HEK293 (cell line): ENCODE measurements around the gene TRMT112.

Experiments used
- CTCF ChIA-PET: fragments of 350-600 bp; formaldehyde crosslinking; extraction: SDS; loops from one replicate; lab custom pipeline; 2021; ENCODE audit warnings: antibody characterized with exemption; lab: Yijun Ruan, JAX
- POLR2A ChIA-PET: fragments of 300-600 bp; formaldehyde crosslinking; extraction: SDS; loops from one replicate; lab custom pipeline; 2020; ENCODE audit warnings: antibody characterized with exemption, inconsistent platforms; lab: Yijun Ruan, JAX
- H3K27ac ChIP-seq: fragments of 200-500 bp; sonication (Bioruptor generic); 2 replicates; pipeline ENCODE4 v1.5.1; 2014; ENCODE audit warnings: low read depth, low read length, control low read depth, inconsistent platforms; ENCODE audit errors: extremely low read depth
- H3K36me3 ChIP-seq, 2 experiments: fragments of 200-500 bp in 1 of 2; sonication (Bioruptor generic) in 1 of 2; 1 replicate in 1 of 2; 2 replicates in 1 of 2; pipeline ENCODE4 v1.5.1; 2014 to 2017; ENCODE audit warnings: inconsistent platforms in 2 of 2, low read length in 2 of 2; ENCODE audit not compliant: control insufficient read depth in 2 of 2, insufficient read depth in 1 of 2
- H3K4me1 ChIP-seq: fragments of 200-500 bp; sonication (Bioruptor generic); 2 replicates; pipeline ENCODE4 v1.5.1; 2014; ENCODE audit warnings: mild to moderate bottlenecking, low read length, inconsistent platforms; ENCODE audit not compliant: control insufficient read depth, insufficient read depth
- H3K4me3 ChIP-seq: 2 replicates; pipeline ENCODE4 v1.5.1; 2011; ENCODE audit warnings: low read depth, mild to moderate bottlenecking, control low read depth, low read length, moderate library complexity
- H3K9me3 ChIP-seq: fragments of 200-500 bp; sonication (Bioruptor generic); 2 replicates; pipeline ENCODE4 v1.5.1; 2014; ENCODE audit warnings: low read depth, low read length, inconsistent platforms; ENCODE audit not compliant: control insufficient read depth, insufficient read depth
- HOXA7 ChIP-seq: sonication (generic); formaldehyde crosslinking; IDR thresholded peaks from 2 replicates; pipeline ENCODE4 v1.8.1; 2022; ENCODE audit warnings: missing genetic modification reagents, borderline replicate concordance
- ZBTB7A ChIP-seq: fragments of 450-650 bp; formaldehyde crosslinking; IDR thresholded peaks from 2 replicates; pipeline ENCODE4 v1.5.1; 2016; ENCODE audit warnings: low read depth, missing biosample characterization, missing genetic modification characterization
- ZNF121 ChIP-seq: fragments of 450-650 bp; formaldehyde crosslinking; IDR thresholded peaks from 2 replicates; pipeline ENCODE4 v1.5.1; 2016; ENCODE audit warnings: missing biosample characterization, missing genetic modification characterization
- ZNF132 ChIP-seq: fragments of 450-650 bp; formaldehyde crosslinking; IDR thresholded peaks from 2 replicates; pipeline ENCODE4 v1.5.1; 2017; ENCODE audit warnings: missing biosample characterization, missing genetic modification characterization, borderline replicate concordance
- ZNF146 ChIP-seq: fragments of 450-650 bp; formaldehyde crosslinking; IDR thresholded peaks from 2 replicates; pipeline ENCODE4 v1.5.1; 2016; ENCODE audit warnings: missing biosample characterization, missing genetic modification characterization
- ZNF211 ChIP-seq: fragments of 450-650 bp; formaldehyde crosslinking; IDR thresholded peaks from 2 replicates; pipeline ENCODE4 v1.5.1; 2016; ENCODE audit warnings: low read depth, missing biosample characterization, missing genetic modification characterization
- ZNF311 ChIP-seq: fragments of 450-650 bp; formaldehyde crosslinking; IDR thresholded peaks from 2 replicates; pipeline ENCODE4 v1.5.1; 2017; ENCODE audit warnings: missing biosample characterization, missing genetic modification characterization, borderline replicate concordance
- ZNF350 ChIP-seq: fragments of 450-650 bp; formaldehyde crosslinking; IDR thresholded peaks from 2 replicates; pipeline ENCODE4 v1.5.0; 2017; ENCODE audit warnings: missing biosample characterization, mild to moderate bottlenecking, missing genetic modification characterization
- ZNF423 ChIP-seq: fragments of 450-650 bp; formaldehyde crosslinking; IDR thresholded peaks from 2 replicates; pipeline ENCODE4 v1.5.1; 2016; ENCODE audit warnings: missing biosample characterization, missing genetic modification characterization
- ZNF433 ChIP-seq: fragments of 450-650 bp; formaldehyde crosslinking; IDR thresholded peaks from 2 replicates; pipeline ENCODE4 v1.5.1; 2016; ENCODE audit warnings: missing biosample characterization, missing genetic modification characterization, low read depth
- ZNF530 ChIP-seq: fragments of 450-650 bp; formaldehyde crosslinking; IDR thresholded peaks from 2 replicates; pipeline ENCODE4 v1.5.1; 2016; ENCODE audit warnings: low read depth, missing biosample characterization, missing genetic modification characterization
- ZNF555 ChIP-seq: fragments of 450-650 bp; formaldehyde crosslinking; conservative IDR thresholded peaks from 2 replicates; pipeline ENCODE4 v1.5.1; 2017; ENCODE audit warnings: missing biosample characterization, mild to moderate bottlenecking, missing genetic modification characterization, inconsistent platforms
- ZNF596 ChIP-seq: fragments of 450-650 bp; IDR thresholded peaks from 2 replicates; pipeline ENCODE4 v1.5.0; 2018; ENCODE audit warnings: missing biosample characterization, mild to moderate bottlenecking, missing genetic modification characterization, moderate library complexity
- ZNF664 ChIP-seq: fragments of 450-650 bp; formaldehyde crosslinking; IDR thresholded peaks from 2 replicates; pipeline ENCODE4 v1.5.1; 2016; ENCODE audit warnings: missing biosample characterization, missing genetic modification characterization
- ZNF785 ChIP-seq: fragments of 450-650 bp; formaldehyde crosslinking; IDR thresholded peaks from 2 replicates; pipeline ENCODE4 v1.5.1; 2016; ENCODE audit warnings: missing biosample characterization, missing genetic modification characterization
- TF ChIP-seq, protein P1 (sequence below): fragments of 450-650 bp; formaldehyde crosslinking; conservative IDR thresholded peaks from 2 replicates; pipeline ENCODE4 v1.5.1; 2016; ENCODE audit warnings: low read depth, missing biosample characterization, missing genetic modification characterization
- TF ChIP-seq, protein P2 (sequence below): fragments of 450-650 bp; formaldehyde crosslinking; IDR thresholded peaks from 2 replicates; pipeline ENCODE4 v1.5.1; 2016; ENCODE audit warnings: missing biosample characterization, missing genetic modification characterization
- TF ChIP-seq, protein P3 (sequence below): fragments of 450-650 bp; formaldehyde crosslinking; IDR thresholded peaks from 2 replicates; pipeline ENCODE4 v1.5.1; 2016; ENCODE audit warnings: missing biosample characterization, missing genetic modification characterization
- TF ChIP-seq, protein P4 (sequence below): sonication (generic); formaldehyde crosslinking; IDR thresholded peaks from 2 replicates; pipeline ENCODE4 v1.8.1; 2022; ENCODE audit warnings: mild to moderate bottlenecking, moderate library complexity, missing genetic modification reagents
- TF ChIP-seq, protein P5 (sequence below): fragments of 450-650 bp; IDR thresholded peaks from 2 replicates; pipeline ENCODE4 v1.5.1; 2018; ENCODE audit warnings: missing biosample characterization, mild to moderate bottlenecking, missing genetic modification characterization
- TF ChIP-seq, protein P6 (sequence below): fragments of 450-650 bp; formaldehyde crosslinking; IDR thresholded peaks from 2 replicates; pipeline ENCODE4 v1.5.1; 2016; ENCODE audit warnings: missing biosample characterization, missing genetic modification characterization

Gene TRMT112

DNA sequence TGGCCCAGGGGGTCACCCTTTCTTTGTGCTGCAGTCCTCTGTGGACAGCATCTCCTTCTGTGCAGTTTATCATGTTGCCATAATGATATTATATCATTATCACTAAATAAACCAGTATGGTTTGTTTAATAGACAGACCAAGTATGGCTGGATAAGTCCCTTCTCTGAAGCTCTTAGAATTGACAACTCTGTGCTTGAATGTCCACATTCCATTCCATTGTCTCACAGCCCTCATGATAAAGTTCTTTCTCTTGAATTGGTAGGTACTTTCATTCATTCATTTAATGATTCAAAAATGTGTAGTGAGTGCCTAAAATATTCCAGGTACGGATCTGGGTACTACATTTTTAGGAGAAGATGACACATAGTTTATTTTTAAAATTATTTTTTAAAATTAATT, 49.4 kb upstream of the TRMT112 start:
- H3K9me3 ChIP-seq = no peaks in the 10 kb centered on the region
- no peak overlapping the region for H3K4me3 ChIP-seq
- ChIA-PET POLR2A (no interaction called here), CTCF (interaction anchor here (0.7 to 2.5 kb wide), 4 partner anchors 11 to 283 kb away, joined by 3 to 15 read pairs (median 4); no protein-coding TSS in a partner anchor)
- no peak overlapping the region for H3K27ac ChIP-seq
- H3K36me3 ChIP-seq = peaks cover 0 to 57% of the 10 kb centered on the region in 2 experiments; a peak in 2 of 3 replicates
- TF ChIP-seq ZNF433 (tag by site-specific recombination) = no peak
- TF ChIP-seq, protein P1, sequence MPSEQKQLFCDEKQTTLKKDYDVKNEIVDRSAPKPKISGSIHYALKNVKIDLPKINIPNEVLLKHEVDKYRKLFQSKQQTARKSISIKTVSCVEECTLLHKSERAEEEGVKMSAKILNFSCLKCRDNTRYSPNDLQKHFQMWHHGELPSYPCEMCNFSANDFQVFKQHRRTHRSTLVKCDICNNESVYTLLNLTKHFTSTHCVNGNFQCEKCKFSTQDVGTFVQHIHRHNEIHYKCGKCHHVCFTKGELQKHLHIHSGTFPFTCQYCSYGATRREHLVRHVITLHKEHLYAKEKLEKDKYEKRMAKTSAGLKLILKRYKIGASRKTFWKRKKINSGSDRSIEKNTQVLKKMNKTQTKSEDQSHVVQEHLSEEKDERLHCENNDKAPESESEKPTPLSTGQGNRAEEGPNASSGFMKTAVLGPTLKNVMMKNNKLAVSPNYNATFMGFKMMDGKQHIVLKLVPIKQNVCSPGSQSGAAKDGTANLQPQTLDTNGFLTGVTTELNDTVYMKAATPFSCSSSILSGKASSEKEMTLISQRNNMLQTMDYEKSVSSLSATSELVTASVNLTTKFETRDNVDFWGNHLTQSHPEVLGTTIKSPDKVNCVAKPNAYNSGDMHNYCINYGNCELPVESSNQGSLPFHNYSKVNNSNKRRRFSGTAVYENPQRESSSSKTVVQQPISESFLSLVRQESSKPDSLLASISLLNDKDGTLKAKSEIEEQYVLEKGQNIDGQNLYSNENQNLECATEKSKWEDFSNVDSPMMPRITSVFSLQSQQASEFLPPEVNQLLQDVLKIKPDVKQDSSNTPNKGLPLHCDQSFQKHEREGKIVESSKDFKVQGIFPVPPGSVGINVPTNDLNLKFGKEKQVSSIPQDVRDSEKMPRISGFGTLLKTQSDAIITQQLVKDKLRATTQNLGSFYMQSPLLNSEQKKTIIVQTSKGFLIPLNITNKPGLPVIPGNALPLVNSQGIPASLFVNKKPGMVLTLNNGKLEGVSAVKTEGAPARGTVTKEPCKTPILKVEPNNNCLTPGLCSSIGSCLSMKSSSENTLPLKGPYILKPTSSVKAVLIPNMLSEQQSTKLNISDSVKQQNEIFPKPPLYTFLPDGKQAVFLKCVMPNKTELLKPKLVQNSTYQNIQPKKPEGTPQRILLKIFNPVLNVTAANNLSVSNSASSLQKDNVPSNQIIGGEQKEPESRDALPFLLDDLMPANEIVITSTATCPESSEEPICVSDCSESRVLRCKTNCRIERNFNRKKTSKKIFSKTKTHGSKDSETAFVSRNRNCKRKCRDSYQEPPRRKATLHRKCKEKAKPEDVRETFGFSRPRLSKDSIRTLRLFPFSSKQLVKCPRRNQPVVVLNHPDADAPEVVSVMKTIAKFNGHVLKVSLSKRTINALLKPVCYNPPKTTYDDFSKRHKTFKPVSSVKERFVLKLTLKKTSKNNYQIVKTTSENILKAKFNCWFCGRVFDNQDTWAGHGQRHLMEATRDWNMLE (tag by site-specific recombination) = no peak
- no peak for TF ChIP-seq ZNF146 (tag by site-specific recombination)
- TF ChIP-seq, protein P2, sequence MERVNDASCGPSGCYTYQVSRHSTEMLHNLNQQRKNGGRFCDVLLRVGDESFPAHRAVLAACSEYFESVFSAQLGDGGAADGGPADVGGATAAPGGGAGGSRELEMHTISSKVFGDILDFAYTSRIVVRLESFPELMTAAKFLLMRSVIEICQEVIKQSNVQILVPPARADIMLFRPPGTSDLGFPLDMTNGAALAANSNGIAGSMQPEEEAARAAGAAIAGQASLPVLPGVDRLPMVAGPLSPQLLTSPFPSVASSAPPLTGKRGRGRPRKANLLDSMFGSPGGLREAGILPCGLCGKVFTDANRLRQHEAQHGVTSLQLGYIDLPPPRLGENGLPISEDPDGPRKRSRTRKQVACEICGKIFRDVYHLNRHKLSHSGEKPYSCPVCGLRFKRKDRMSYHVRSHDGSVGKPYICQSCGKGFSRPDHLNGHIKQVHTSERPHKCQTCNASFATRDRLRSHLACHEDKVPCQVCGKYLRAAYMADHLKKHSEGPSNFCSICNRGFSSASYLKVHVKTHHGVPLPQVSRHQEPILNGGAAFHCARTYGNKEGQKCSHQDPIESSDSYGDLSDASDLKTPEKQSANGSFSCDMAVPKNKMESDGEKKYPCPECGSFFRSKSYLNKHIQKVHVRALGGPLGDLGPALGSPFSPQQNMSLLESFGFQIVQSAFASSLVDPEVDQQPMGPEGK (tag by site-specific recombination) = no peak
- no peak for TF ChIP-seq HOXA7 (CRISPR knock-in tag)
- TF ChIP-seq ZNF785 (tag by site-specific recombination) = no peak
- no peak for TF ChIP-seq ZNF530 (tag by site-specific recombination)
- TF ChIP-seq ZNF121 (tag by site-specific recombination) = no peak
- TF ChIP-seq ZNF423 = no peak
- TF ChIP-seq, protein P3, sequence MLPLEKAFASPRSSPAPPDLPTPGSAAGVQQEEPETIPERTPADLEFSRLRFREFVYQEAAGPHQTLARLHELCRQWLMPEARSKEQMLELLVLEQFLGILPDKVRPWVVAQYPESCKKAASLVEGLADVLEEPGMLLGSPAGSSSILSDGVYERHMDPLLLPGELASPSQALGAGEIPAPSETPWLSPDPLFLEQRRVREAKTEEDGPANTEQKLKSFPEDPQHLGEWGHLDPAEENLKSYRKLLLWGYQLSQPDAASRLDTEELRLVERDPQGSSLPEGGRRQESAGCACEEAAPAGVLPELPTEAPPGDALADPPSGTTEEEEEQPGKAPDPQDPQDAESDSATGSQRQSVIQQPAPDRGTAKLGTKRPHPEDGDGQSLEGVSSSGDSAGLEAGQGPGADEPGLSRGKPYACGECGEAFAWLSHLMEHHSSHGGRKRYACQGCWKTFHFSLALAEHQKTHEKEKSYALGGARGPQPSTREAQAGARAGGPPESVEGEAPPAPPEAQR (tag by site-specific recombination) = no peak
- no peak for TF ChIP-seq ZNF596
- no peak for TF ChIP-seq ZNF132 (tag by site-specific recombination)
- no peak for TF ChIP-seq ZNF211 (tag by site-specific recombination)
- H3K4me1 ChIP-seq = no peaks in the 10 kb centered on the region

DNA sequence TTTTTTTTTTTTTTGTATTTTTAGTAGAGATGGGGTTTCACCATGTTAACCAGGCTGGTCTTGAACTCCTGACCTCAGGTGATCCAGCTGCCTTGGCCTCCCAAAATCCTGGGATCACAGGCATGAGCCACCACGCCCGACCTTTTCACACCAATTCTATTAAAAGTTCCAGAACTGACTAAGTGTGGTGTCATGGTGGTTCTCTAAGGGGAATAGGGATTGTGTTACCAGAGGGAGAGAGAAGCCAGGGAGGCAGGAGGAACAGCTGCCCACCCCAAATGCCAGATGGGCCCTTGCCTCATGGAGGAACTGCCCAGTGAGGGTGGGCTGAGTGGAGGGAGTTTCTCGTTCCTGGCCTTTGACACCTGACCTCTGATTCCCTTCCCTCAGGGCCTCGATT, 47.6 kb upstream of the TRMT112 start:
- H3K36me3 ChIP-seq = peaks cover 0 to 66% of the 10 kb centered on the region in 2 experiments; a peak in 2 of 3 replicates
- H3K4me1 ChIP-seq = no peaks in the 10 kb centered on the region
- no peak overlapping the region for H3K27ac ChIP-seq
- TF ChIP-seq, protein P4, sequence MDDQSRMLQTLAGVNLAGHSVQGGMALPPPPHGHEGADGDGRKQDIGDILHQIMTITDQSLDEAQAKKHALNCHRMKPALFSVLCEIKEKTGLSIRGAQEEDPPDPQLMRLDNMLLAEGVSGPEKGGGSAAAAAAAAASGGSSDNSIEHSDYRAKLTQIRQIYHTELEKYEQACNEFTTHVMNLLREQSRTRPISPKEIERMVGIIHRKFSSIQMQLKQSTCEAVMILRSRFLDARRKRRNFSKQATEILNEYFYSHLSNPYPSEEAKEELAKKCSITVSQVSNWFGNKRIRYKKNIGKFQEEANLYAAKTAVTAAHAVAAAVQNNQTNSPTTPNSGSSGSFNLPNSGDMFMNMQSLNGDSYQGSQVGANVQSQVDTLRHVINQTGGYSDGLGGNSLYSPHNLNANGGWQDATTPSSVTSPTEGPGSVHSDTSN (CRISPR knock-in tag) = no peak
- no peak for TF ChIP-seq ZNF350
- TF ChIP-seq, protein P5, sequence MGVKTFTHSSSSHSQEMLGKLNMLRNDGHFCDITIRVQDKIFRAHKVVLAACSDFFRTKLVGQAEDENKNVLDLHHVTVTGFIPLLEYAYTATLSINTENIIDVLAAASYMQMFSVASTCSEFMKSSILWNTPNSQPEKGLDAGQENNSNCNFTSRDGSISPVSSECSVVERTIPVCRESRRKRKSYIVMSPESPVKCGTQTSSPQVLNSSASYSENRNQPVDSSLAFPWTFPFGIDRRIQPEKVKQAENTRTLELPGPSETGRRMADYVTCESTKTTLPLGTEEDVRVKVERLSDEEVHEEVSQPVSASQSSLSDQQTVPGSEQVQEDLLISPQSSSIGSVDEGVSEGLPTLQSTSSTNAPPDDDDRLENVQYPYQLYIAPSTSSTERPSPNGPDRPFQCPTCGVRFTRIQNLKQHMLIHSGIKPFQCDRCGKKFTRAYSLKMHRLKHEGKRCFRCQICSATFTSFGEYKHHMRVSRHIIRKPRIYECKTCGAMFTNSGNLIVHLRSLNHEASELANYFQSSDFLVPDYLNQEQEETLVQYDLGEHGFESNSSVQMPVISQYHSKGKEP (tag by site-specific recombination) = no peak
- TF ChIP-seq ZNF555 (tag by site-specific recombination) = no peak
- TF ChIP-seq ZNF311 (tag by site-specific recombination) = no peak
- TF ChIP-seq, protein P6, sequence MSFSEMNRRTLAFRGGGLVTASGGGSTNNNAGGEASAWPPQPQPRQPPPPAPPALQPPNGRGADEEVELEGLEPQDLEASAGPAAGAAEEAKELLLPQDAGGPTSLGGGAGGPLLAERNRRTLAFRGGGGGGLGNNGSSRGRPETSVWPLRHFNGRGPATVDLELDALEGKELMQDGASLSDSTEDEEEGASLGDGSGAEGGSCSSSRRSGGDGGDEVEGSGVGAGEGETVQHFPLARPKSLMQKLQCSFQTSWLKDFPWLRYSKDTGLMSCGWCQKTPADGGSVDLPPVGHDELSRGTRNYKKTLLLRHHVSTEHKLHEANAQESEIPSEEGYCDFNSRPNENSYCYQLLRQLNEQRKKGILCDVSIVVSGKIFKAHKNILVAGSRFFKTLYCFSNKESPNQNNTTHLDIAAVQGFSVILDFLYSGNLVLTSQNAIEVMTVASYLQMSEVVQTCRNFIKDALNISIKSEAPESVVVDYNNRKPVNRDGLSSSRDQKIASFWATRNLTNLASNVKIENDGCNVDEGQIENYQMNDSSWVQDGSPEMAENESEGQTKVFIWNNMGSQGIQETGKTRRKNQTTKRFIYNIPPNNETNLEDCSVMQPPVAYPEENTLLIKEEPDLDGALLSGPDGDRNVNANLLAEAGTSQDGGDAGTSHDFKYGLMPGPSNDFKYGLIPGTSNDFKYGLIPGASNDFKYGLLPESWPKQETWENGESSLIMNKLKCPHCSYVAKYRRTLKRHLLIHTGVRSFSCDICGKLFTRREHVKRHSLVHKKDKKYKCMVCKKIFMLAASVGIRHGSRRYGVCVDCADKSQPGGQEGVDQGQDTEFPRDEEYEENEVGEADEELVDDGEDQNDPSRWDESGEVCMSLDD (tag by site-specific recombination) = no peak
- no peak for TF ChIP-seq ZNF664 (tag by site-specific recombination)
- TF ChIP-seq ZBTB7A (tag by site-specific recombination) = no peak

More for the DNA sequence above, 47.6 kb upstream of the TRMT112 start:
- ChIA-PET POLR2A (interaction anchor here (0.7 kb wide), 1 partner anchor 364 kb away, joined by 3 read pairs; no protein-coding TSS in a partner anchor), CTCF (interaction anchor here (2.0 kb wide), 1 partner anchor 10 kb away, joined by 8 read pairs; no protein-coding TSS in a partner anchor)
- Histone ChIP-seq H3K9me3 (no peaks in the 10 kb centered on the region), H3K4me3 (no peak overlapping the region)
